ENCODE results near the gene ADGRE2.
"Not testable (repeated sequence)": the region's sequence is repeated elsewhere in the genome, so short reads cannot be mapped to it uniquely, and the experiment has no call there.

The ADGRE2 gene

GRCh38 chr19:14781713-14782536 is 3.6 kb upstream of the ADGRE2 start:
- not testable (repeated sequence) for H3K27ac ChIP-seq, H3K4me3 ChIP-seq

- not testable (repeated sequence) for H3K27ac ChIP-seq, H3K4me3 ChIP-seq
These were observed 2.4 kb upstream of the ADGRE2 start for GRCh38 chr19:14780622-14781225.

GRCh38 chr19:14779151-14779550 is 791 bp upstream of the ADGRE2 start:
- H3K4me3 ChIP-seq: no peak overlapping the region
- H3K27ac ChIP-seq: no peak overlapping the region

- H3K27ac ChIP-seq, H3K4me3 ChIP-seq: not testable (repeated sequence)
These were observed 715 bp downstream of the ADGRE2 start for GRCh38 chr19:14777645-14778044.

- Histone ChIP-seq H3K27ac (peak overlapping the region in 11 of 21 experiments; percentile 5 to 76 (median 32)), H3K4me3 (peak overlapping the region; percentile 21 to 49 (median 31))
These were observed 2.3 kb downstream of the ADGRE2 start for GRCh38 chr19:14775869-14776586.

- not testable (repeated sequence) for H3K27ac ChIP-seq
- peak overlapping the region in 5 of 7 experiments; percentile 21 to 49 (median 31) for H3K4me3 ChIP-seq
These were observed 3.0 kb downstream of the ADGRE2 start for GRCh38 chr19:14775326-14775725.

GRCh38 chr19:14774373-14774772 is 4.0 kb downstream of the ADGRE2 start:
- Histone ChIP-seq H3K4me3 (peak overlapping the region in 1 of 7 experiments; percentile 49), H3K27ac (no peak overlapping the region)

GRCh38 chr19:14773722-14774121 is 4.6 kb downstream of the ADGRE2 start:
- H3K27ac ChIP-seq, H3K4me3 ChIP-seq: not testable (repeated sequence)

GRCh38 chr19:14772995-14773394 is 5.4 kb downstream of the ADGRE2 start:
- Histone ChIP-seq H3K27ac (no peak overlapping the region), H3K4me3 (no peak overlapping the region)

GRCh38 chr19:14772467-14772866 is 5.9 kb downstream of the ADGRE2 start:
- no peak overlapping the region for H3K4me3 ChIP-seq
- H3K27ac ChIP-seq: no peak overlapping the region

GRCh38 chr19:14770944-14771839 is 7.2 kb downstream of the ADGRE2 start:
- H3K4me3 ChIP-seq: no peak overlapping the region

GRCh38 chr19:14770136-14770535 is 8.2 kb downstream of the ADGRE2 start:
- Histone ChIP-seq H3K27ac (no peak overlapping the region), H3K4me3 (no peak overlapping the region)

More at GRCh38 chr19:14770944-14771839, 7.2 kb downstream of the ADGRE2 start:
- no peak overlapping the region for H3K27ac ChIP-seq

- Histone ChIP-seq H3K27ac (no peak overlapping the region), H3K4me3 (no peak overlapping the region)
These were observed 9.2 kb downstream of the ADGRE2 start for GRCh38 chr19:14769201-14769600.

- Histone ChIP-seq H3K27ac (no peak overlapping the region), H3K4me3 (no peak overlapping the region)
These were observed 10.4 kb downstream of the ADGRE2 start for GRCh38 chr19:14768001-14768400.

GRCh38 chr19:14767466-14767971 is 10.8 kb downstream of the ADGRE2 start:
- no peak overlapping the region for H3K4me3 ChIP-seq
- H3K27ac ChIP-seq: no peak overlapping the region

- H3K4me3 ChIP-seq, H3K27ac ChIP-seq: not testable (repeated sequence)
These were observed 12.5 kb downstream of the ADGRE2 start for GRCh38 chr19:14765841-14766240.

- not testable (repeated sequence) for H3K27ac ChIP-seq, H3K4me3 ChIP-seq
These were observed 13.0 kb downstream of the ADGRE2 start for GRCh38 chr19:14765403-14765802.

GRCh38 chr19:14764401-14764800 is 14.0 kb downstream of the ADGRE2 start:
- Histone ChIP-seq H3K27ac (no peak overlapping the region), H3K4me3 (no peak overlapping the region)

- Histone ChIP-seq H3K27ac (no peak overlapping the region), H3K4me3 (no peak overlapping the region)
These were observed 14.7 kb downstream of the ADGRE2 start for GRCh38 chr19:14763497-14764145.

All from skin epidermis (tissue), 12 donors.